SJSA1 (cell line): ENCODE data around the gene CPN1. TPM values are rescaled to one million over a fixed set of nuclear protein-coding genes. Genes with fewer than 3 reads are reported as not detected.

Experiments
- DNase-seq, 2 experiments: peaks; one replicate each; pipeline ENCODE4 v3.0.0-alpha.2; 2015 to 2020; ENCODE audit warnings: low spot score in 2 of 2, low read depth in 1 of 2
- H3K27ac ChIP-seq: fragments of 250-450 bp; sonication (Bioruptor Pico); 2 replicates; pipeline ENCODE4 v1.5.1; 2020; ENCODE audit warnings: mild to moderate bottlenecking, moderate library complexity
- H3K27me3 ChIP-seq: fragments of 250-450 bp; sonication (Bioruptor Pico); replicated peaks from 2 replicates; pipeline ENCODE4 v1.5.1; 2020; ENCODE audit warnings: mild to moderate bottlenecking, moderate library complexity
- H3K36me3 ChIP-seq: fragments of 250-450 bp; sonication (Bioruptor Pico); 2 replicates; pipeline ENCODE4 v1.5.1; 2020; ENCODE audit warnings: mild to moderate bottlenecking
- H3K4me1 ChIP-seq: fragments of 250-450 bp; sonication (Bioruptor Pico); replicated peaks from 2 replicates; pipeline ENCODE4 v1.6.1; 2021; ENCODE audit warnings: mild to moderate bottlenecking
- H3K4me3 ChIP-seq: fragments of 250-450 bp; sonication (Bioruptor Pico); 2 replicates; pipeline ENCODE4 v1.5.1; 2020; ENCODE audit warnings: mild to moderate bottlenecking
- H3K9me3 ChIP-seq: fragments of 250-450 bp; sonication (Bioruptor Pico); replicated peaks from 2 replicates; pipeline ENCODE4 v1.5.1; 2020; ENCODE audit warnings: mild to moderate bottlenecking
- total RNA-seq: library from RNA; depleted of rRNA; stranded (reverse); fragments of >200 nt; shearing (Covaris generic); gene quantifications from 2 replicates; pipeline ENCODE4 v1.2.3, GENCODE V29; 2014

Gene CPN1
- total RNA-seq, 1 experiment from 2014 or later: not detected

- Histone ChIP-seq H3K27ac (no peak overlapping the region), H3K36me3 (no peaks in the 10 kb centered on the region), H3K27me3 (no peaks in the 10 kb centered on the region), H3K9me3 (no peaks in the 10 kb centered on the region), H3K4me1 (no peaks in the 10 kb centered on the region), H3K4me3 (no peak overlapping the region)
- no peak for DNase-seq
These were observed 16.5 kb downstream of the CPN1 start for GRCh38 chr10:100065084-100065660.

GRCh38 chr10:100061401-100061800 is 20.3 kb downstream of the CPN1 start:
- no peak for DNase-seq
- Histone ChIP-seq H3K36me3 (no peaks in the 10 kb centered on the region), H3K4me1 (no peaks in the 10 kb centered on the region), H3K9me3 (0 out of 2 replicates have a peak, but pooled peaks cover 2% of the 10 kb centered on the region), H3K27me3 (0 out of 2 replicates have a peak, but pooled peaks cover 8% of the 10 kb centered on the region), H3K27ac (no peak overlapping the region), H3K4me3 (no peak overlapping the region)

GRCh38 chr10:100057948-100058347 is 23.7 kb downstream of the CPN1 start:
- Histone ChIP-seq H3K4me1 (no peaks in the 10 kb centered on the region), H3K27me3 (peaks cover 21% of the 10 kb centered on the region; the same call in 1 of the 2 replicates), H3K27ac (no peak overlapping the region), H3K36me3 (no peaks in the 10 kb centered on the region), H3K9me3 (peaks cover 2% of the 10 kb centered on the region; the same call in 1 of the 2 replicates), H3K4me3 (no peak overlapping the region)
- no peak for DNase-seq

- Histone ChIP-seq H3K4me3 (no peak overlapping the region), H3K4me1 (no peaks in the 10 kb centered on the region), H3K27me3 (peaks cover 21% of the 10 kb centered on the region; the same call in 1 of the 2 replicates), H3K27ac (no peak overlapping the region), H3K9me3 (peaks cover 2% of the 10 kb centered on the region; the same call in 1 of the 2 replicates), H3K36me3 (no peaks in the 10 kb centered on the region)
- DNase-seq: no peak
These were observed 27.8 kb downstream of the CPN1 start for GRCh38 chr10:100053686-100054460.

GRCh38 chr10:100046021-100046486 is 35.6 kb downstream of the CPN1 start:
- Histone ChIP-seq H3K4me1 (peaks cover 11% of the 10 kb centered on the region), H3K4me3 (no peak overlapping the region), H3K27ac (no peak overlapping the region), H3K36me3 (no peaks in the 10 kb centered on the region), H3K27me3 (no peaks in the 10 kb centered on the region), H3K9me3 (no peaks in the 10 kb centered on the region)
- peak; percentile 65 to 87 for DNase-seq

- Histone ChIP-seq H3K36me3 (no peaks in the 10 kb centered on the region), H3K27ac (no peak overlapping the region)
- DNase-seq: no peak
These were observed 36.1 kb downstream of the CPN1 start for GRCh38 chr10:100045592-100045991.

GRCh38 chr10:100043796-100044195 is 37.9 kb downstream of the CPN1 start:
- no peaks in the 10 kb centered on the region for H3K36me3 ChIP-seq
- H3K4me1 ChIP-seq: peaks cover 11% of the 10 kb centered on the region
- H3K27me3 ChIP-seq: no peaks in the 10 kb centered on the region
- no peaks in the 10 kb centered on the region for H3K9me3 ChIP-seq
- no peak overlapping the region for H3K27ac ChIP-seq
- H3K4me3 ChIP-seq: no peak overlapping the region
- no peak for DNase-seq

More at GRCh38 chr10:100045592-100045991, 36.1 kb downstream of the CPN1 start:
- peaks cover 11% of the 10 kb centered on the region for H3K4me1 ChIP-seq
- no peak overlapping the region for H3K4me3 ChIP-seq
- no peaks in the 10 kb centered on the region for H3K9me3 ChIP-seq
- no peaks in the 10 kb centered on the region for H3K27me3 ChIP-seq

GRCh38 chr10:100043344-100043743 is 38.3 kb downstream of the CPN1 start:
- no peak overlapping the region for H3K27ac ChIP-seq
- no peak for DNase-seq
- H3K36me3 ChIP-seq: no peaks in the 10 kb centered on the region

GRCh38 chr10:100041306-100042002 is 40.2 kb downstream of the CPN1 start:
- Histone ChIP-seq H3K4me3 (no peak overlapping the region), H3K27ac (no peak overlapping the region), H3K4me1 (peaks cover 11% of the 10 kb centered on the region), H3K27me3 (no peaks in the 10 kb centered on the region), H3K9me3 (no peaks in the 10 kb centered on the region), H3K36me3 (no peaks in the 10 kb centered on the region)
- no peak for DNase-seq

More at GRCh38 chr10:100043344-100043743, 38.3 kb downstream of the CPN1 start:
- Histone ChIP-seq H3K4me3 (no peak overlapping the region), H3K27me3 (no peaks in the 10 kb centered on the region), H3K9me3 (no peaks in the 10 kb centered on the region), H3K4me1 (peaks cover 11% of the 10 kb centered on the region)

- no peaks in the 10 kb centered on the region for H3K9me3 ChIP-seq
- no peak overlapping the region for H3K4me3 ChIP-seq
- no peaks in the 10 kb centered on the region for H3K4me1 ChIP-seq
- H3K27me3 ChIP-seq: no peaks in the 10 kb centered on the region
- H3K36me3 ChIP-seq: no peaks in the 10 kb centered on the region
- no peak for DNase-seq
- no peak overlapping the region for H3K27ac ChIP-seq
These were observed 43.1 kb downstream of the CPN1 start for GRCh38 chr10:100038561-100039071.

GRCh38 chr10:100037758-100038315 is 43.8 kb downstream of the CPN1 start:
- H3K9me3 ChIP-seq: no peaks in the 10 kb centered on the region
- no peak overlapping the region for H3K4me3 ChIP-seq
- DNase-seq: no peak
- H3K4me1 ChIP-seq: no peaks in the 10 kb centered on the region
- H3K27ac ChIP-seq: no peak overlapping the region
- no peaks in the 10 kb centered on the region for H3K27me3 ChIP-seq
- H3K36me3 ChIP-seq: no peaks in the 10 kb centered on the region

- DNase-seq: no peak
- Histone ChIP-seq H3K36me3 (no peaks in the 10 kb centered on the region), H3K27me3 (no peaks in the 10 kb centered on the region), H3K9me3 (no peaks in the 10 kb centered on the region), H3K4me3 (no peak overlapping the region), H3K27ac (no peak overlapping the region), H3K4me1 (no peaks in the 10 kb centered on the region)
These were observed 44.8 kb downstream of the CPN1 start for GRCh38 chr10:100036850-100037249.

- no peaks in the 10 kb centered on the region for H3K36me3 ChIP-seq
- H3K27me3 ChIP-seq: no peaks in the 10 kb centered on the region
- DNase-seq: no peak
- no peak overlapping the region for H3K4me3 ChIP-seq
- H3K27ac ChIP-seq: no peak overlapping the region
- no peaks in the 10 kb centered on the region for H3K9me3 ChIP-seq
- H3K4me1 ChIP-seq: no peaks in the 10 kb centered on the region
These were observed 47.8 kb downstream of the CPN1 start for GRCh38 chr10:100033766-100034418.
